CD4-positive, alpha-beta T cell treated with Interleukin-10 for 1 hour (primary cell): Measurements from ENCODE around the gene DPP9.

Experiments
- DNase-seq: peaks from one replicate; pipeline ENCODE4 v3.0.0-alpha.2; 2020

DPP9 gene

GRCh38 chr19:4653793-4654436, 69.7 kb downstream of the DPP9 start:
- DNase-seq: no peak

GRCh38 chr19:4652075-4652474, 71.6 kb downstream of the DPP9 start:
- DNase-seq: no peak

GRCh38 chr19:4650159-4650558, 73.5 kb downstream of the DPP9 start:
- DNase-seq: no peak

- DNase-seq: no peak
These were observed 74.1 kb downstream of the DPP9 start for GRCh38 chr19:4649392-4650047.

- DNase-seq: no peak
These were observed 75.7 kb downstream of the DPP9 start for GRCh38 chr19:4647676-4648644.

GRCh38 chr19:4645718-4646117, 77.9 kb downstream of the DPP9 start:
- no peak for DNase-seq

GRCh38 chr19:4642625-4643024, 81.0 kb downstream of the DPP9 start:
- DNase-seq: no peak

GRCh38 chr19:4641132-4641531, 82.5 kb downstream of the DPP9 start:
- no peak for DNase-seq

GRCh38 chr19:4640247-4641000, 83.2 kb downstream of the DPP9 start:
- peak; percentile 3 for DNase-seq

GRCh38 chr19:4639531-4640246, 84.0 kb downstream of the DPP9 start:
- DNase-seq: no peak

- peak; percentile 99 for DNase-seq
These were observed 84.7 kb downstream of the DPP9 start, which contains the start of gene TNFAIP8L1 for GRCh38 chr19:4638828-4639530. TSS of gene TNFAIP8L1 (plus strand) at chr19:4639516. CDS start at chr19:4651870, 12,354 bp downstream.

- DNase-seq: no peak
These were observed 85.3 kb downstream of the DPP9 start for GRCh38 chr19:4638317-4638716.

GRCh38 chr19:4636761-4637160, 86.9 kb downstream of the DPP9 start:
- DNase-seq: no peak

GRCh38 chr19:4636151-4636717, 87.4 kb downstream of the DPP9 start:
- peak; percentile 77 for DNase-seq

- DNase-seq: no peak
These were observed 87.9 kb downstream of the DPP9 start for GRCh38 chr19:4635754-4636116.

GRCh38 chr19:4633140-4633967, 90.3 kb downstream of the DPP9 start:
- DNase-seq: peak; percentile 68
